Caco-2 (cell line): ENCODE results near the gene KSR2. TPM values are rescaled to one million over a fixed set of nuclear protein-coding genes. Genes with fewer than 3 reads are reported as not detected.

ENCODE experiments used
- BruUV-seq: library from RNA; stranded (reverse); fragments of 400-500 nt; replicated peaks from 2 replicates; lab custom pipeline; 2021; lab: Mats Ljungman, UMichigan
- CTCF ChIA-PET: fragments of 300-600 bp; sonication (Branson Sonifier 250); formaldehyde crosslinking; loops from one replicate; lab custom pipeline; 2022; ENCODE audit warnings: antibody characterized with exemption; lab: Charles Lee
- POLR2A ChIA-PET: fragments of 300-600 bp; sonication (Branson Sonifier 250); formaldehyde crosslinking; loops from one replicate; lab custom pipeline; 2022; ENCODE audit warnings: antibody characterized with exemption; lab: Charles Lee
- DNase-seq, 2 experiments: peaks; one replicate each; pipeline versions ENCODE4 v3.0.0 to v3.0.0-alpha.2; 2020 to 2022
- H3K27me3 ChIP-seq: replicated peaks from 2 replicates; pipeline ENCODE4 v1.6.0; 2011; ENCODE audit warnings: low read length; ENCODE audit not compliant: control insufficient read depth, insufficient read depth
- H3K36me3 ChIP-seq: 2 replicates; pipeline ENCODE4 v1.5.1; 2011; ENCODE audit warnings: low read length; ENCODE audit not compliant: control insufficient read depth, insufficient read depth
- H3K4me1 ChIP-seq: fragments of 250-450 bp; sonication (Bioruptor Pico); 2 replicates; pipeline ENCODE4 v1.5.1; 2020; ENCODE audit warnings: mild to moderate bottlenecking
- H3K4me3 ChIP-seq: 2 replicates; pipeline ENCODE4 v1.5.1; 2011; ENCODE audit warnings: low read depth, mild to moderate bottlenecking, control low read depth, low read length
- H3K9me3 ChIP-seq: fragments of 250-450 bp; sonication (Bioruptor Pico); 2 replicates; pipeline ENCODE4 v1.5.1; 2020; ENCODE audit warnings: mild to moderate bottlenecking, moderate library complexity
- H3K27ac Mint-ChIP-seq: one replicate; pipeline ENCODE4 v1.8.0; 2022; ENCODE audit warnings: mixed read lengths; ENCODE audit not compliant: unreplicated experiment
- H3K27me3 Mint-ChIP-seq: one replicate; pipeline ENCODE4 v1.8.0; 2022; ENCODE audit warnings: mixed read lengths; ENCODE audit not compliant: insufficient read depth, unreplicated experiment
- H3K36me3 Mint-ChIP-seq: one replicate; pipeline ENCODE4 v1.8.0; 2022; ENCODE audit warnings: mild to moderate bottlenecking, mixed read lengths; ENCODE audit not compliant: insufficient read depth, unreplicated experiment
- H3K4me1 Mint-ChIP-seq: one replicate; pipeline ENCODE4 v1.8.0; 2022; ENCODE audit warnings: low read depth, mixed read lengths; ENCODE audit not compliant: unreplicated experiment
- H3K4me3 Mint-ChIP-seq: one replicate; pipeline ENCODE4 v1.8.0; 2022; ENCODE audit warnings: mild to moderate bottlenecking, moderate library complexity, mixed read lengths; ENCODE audit not compliant: unreplicated experiment
- H3K9me3 Mint-ChIP-seq: one replicate; pipeline ENCODE4 v1.8.0; 2022; ENCODE audit warnings: mixed read lengths; ENCODE audit not compliant: unreplicated experiment
- CTCF ChIP-seq, 2 experiments: fragments of 200-600 bp in 1 of 2; IDR thresholded peaks; 1 replicate in 1 of 2; 2 replicates in 1 of 2; pipeline versions ENCODE4 v1.5.1 to v1.8.0; 2011 to 2022; ENCODE audit warnings: antibody characterized with exemption in 1 of 2, control low read depth in 1 of 2, inconsistent platforms in 1 of 2, low read depth in 1 of 2, low read length in 1 of 2, mild to moderate bottlenecking in 1 of 2, moderate library complexity in 1 of 2; ENCODE audit not compliant: insufficient read depth in 1 of 2, severe bottlenecking in 1 of 2, unreplicated experiment in 1 of 2
- intact Hi-C: fragments of 100-400 bp; cut with micrococcal nuclease; formaldehyde crosslinking; loops from one replicate; pipeline ENCODE4 v1.10.0; 2022; ENCODE audit not compliant: unreplicated experiment
- total RNA-seq: library from RNA; stranded (reverse); gene quantifications from 2 replicates; pipeline ENCODE4 v1.2.3, GENCODE V29; 2022

KSR2 gene
- total RNA-seq, 1 experiment from 2014 or later = 0.66 TPM

DNA sequence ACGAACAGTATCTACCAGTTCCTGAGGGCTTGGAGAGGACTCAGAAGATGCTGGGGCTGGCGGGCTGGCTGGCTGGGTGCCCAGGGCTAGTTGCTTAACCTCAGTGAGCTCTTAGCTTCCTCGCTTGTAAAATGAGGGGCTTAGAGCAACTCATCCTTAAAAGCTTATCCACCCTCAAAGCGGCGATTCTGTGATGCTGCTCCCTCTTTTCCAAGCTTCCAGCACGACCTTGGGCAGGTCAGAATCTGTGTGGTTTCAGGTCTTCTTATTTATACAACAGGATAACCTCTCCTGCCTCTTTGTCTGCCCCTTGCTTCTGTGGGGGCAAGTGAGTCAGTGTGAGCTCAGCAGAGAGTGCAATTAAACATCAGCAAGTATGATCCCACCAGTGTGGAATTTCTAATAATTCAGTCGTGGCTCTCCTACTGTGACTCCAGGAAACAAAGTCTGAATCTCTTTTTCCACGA lies 281.8 kb downstream of the KSR2 start:
- TF ChIP-seq CTCF (IDR thresholded peaks at IDR 0.05; ENCODE audit: insufficient read depth in 1 of 2, low read depth in 1 of 2, low read length in 1 of 2, severe bottlenecking in 1 of 2, unreplicated experiment in 1 of 2) = no peak
- Histone ChIP-seq H3K9me3 (no peaks in the 10 kb centered on the region), H3K36me3 (no peaks in the 10 kb centered on the region), H3K4me3 (no peak overlapping the region), H3K4me1 (peaks cover 10% of the 10 kb centered on the region), H3K27me3 (no peaks in the 10 kb centered on the region)
- BruUV-seq = no TSS peak
- Mint-ChIP-seq H3K27me3 (peaks cover 4% of the 10 kb centered on the region), H3K36me3 (no peaks in the 10 kb centered on the region), H3K4me3 (no peak overlapping the region), H3K27ac (no peak overlapping the region), H3K9me3 (peaks cover 2% of the 10 kb centered on the region), H3K4me1 (no peaks in the 10 kb centered on the region)
- CTCF ChIA-PET = no interaction called here
- intact Hi-C loops = no loop called here
- DNase-seq = no peak
- POLR2A ChIA-PET = no interaction called here

GRCh38 chr12:117686210-117686609 lies 282.6 kb downstream of the KSR2 start:
- no peaks in the 10 kb centered on the region for H3K9me3 Mint-ChIP-seq
- H3K4me1 Mint-ChIP-seq = no peaks in the 10 kb centered on the region
- no peak for DNase-seq
- peaks cover 5% of the 10 kb centered on the region for H3K27me3 Mint-ChIP-seq
- H3K4me3 Mint-ChIP-seq = no peak overlapping the region
- H3K36me3 Mint-ChIP-seq = no peaks in the 10 kb centered on the region
- POLR2A ChIA-PET = no interaction called here
- Histone ChIP-seq H3K27me3 (no peaks in the 10 kb centered on the region), H3K9me3 (no peaks in the 10 kb centered on the region), H3K4me1 (peaks cover 10% of the 10 kb centered on the region), H3K4me3 (no peak overlapping the region), H3K36me3 (no peaks in the 10 kb centered on the region)
- H3K27ac Mint-ChIP-seq = no peak overlapping the region
- CTCF ChIA-PET = interaction anchor here (1.1 kb wide), 1 partner anchor 150 kb away, joined by 4 read pairs; no protein-coding TSS in a partner anchor
- intact Hi-C loops = no loop called here
- no peak for TF ChIP-seq CTCF (IDR thresholded peaks at IDR 0.05; ENCODE audit: insufficient read depth in 1 of 2, low read depth in 1 of 2, low read length in 1 of 2, severe bottlenecking in 1 of 2, unreplicated experiment in 1 of 2)
- BruUV-seq = no TSS peak

- no peak overlapping the region for H3K4me3 Mint-ChIP-seq
- H3K4me1 ChIP-seq = peaks cover 10% of the 10 kb centered on the region
Observed at GRCh38 chr12:117685110-117685926, 283.5 kb downstream of the KSR2 start.

More at GRCh38 chr12:117685110-117685926, 283.5 kb downstream of the KSR2 start:
- no peaks in the 10 kb centered on the region for H3K36me3 ChIP-seq
- Mint-ChIP-seq H3K4me1 (no peaks in the 10 kb centered on the region), H3K27ac (no peak overlapping the region), H3K36me3 (no peaks in the 10 kb centered on the region), H3K9me3 (no peaks in the 10 kb centered on the region), H3K27me3 (peaks cover 7% of the 10 kb centered on the region)
- no peak for TF ChIP-seq CTCF (IDR thresholded peaks at IDR 0.05; ENCODE audit: insufficient read depth in 1 of 2, low read depth in 1 of 2, low read length in 1 of 2, severe bottlenecking in 1 of 2, unreplicated experiment in 1 of 2)
- ChIA-PET CTCF (interaction anchor here (0.7 to 1.1 kb wide), 3 partner anchors 14 to 172 kb away, joined by 3 to 4 read pairs (median 3); no protein-coding TSS in a partner anchor), POLR2A (no interaction called here)
- peak; percentile 61 to 82 for DNase-seq
- no TSS peak for BruUV-seq
- no peaks in the 10 kb centered on the region for H3K27me3 ChIP-seq
- no peaks in the 10 kb centered on the region for H3K9me3 ChIP-seq
- H3K4me3 ChIP-seq = no peak overlapping the region
- intact Hi-C loops = no loop called here
